Liver (tissue), 9 donors: ENCODE results near the gene BTBD19. TPM values are rescaled to one million over a fixed set of nuclear protein-coding genes. Genes with fewer than 3 reads are reported as not detected.
"Not testable (repeated sequence)": the region's sequence is repeated elsewhere in the genome, so short reads cannot be mapped to it uniquely, and the experiment has no call there.

ENCODE experiments used
- DNase-seq: peaks from one replicate; pipeline ENCODE4 v3.0.0-alpha.2; 2017; ENCODE audit warnings: low spot score
- H3K27ac ChIP-seq, 2 donors: one replicate each; pipeline ENCODE4 v1.7.0; 2013; ENCODE audit warnings: inconsistent platforms in 2 of 2, low read length in 2 of 2, control low read depth in 1 of 2, low read depth in 1 of 2, mild to moderate bottlenecking in 1 of 2
- H3K27me3 ChIP-seq, 4 donors: one replicate each; pipeline versions ENCODE4 v1.6.1 to v1.7.0; 2013; ENCODE audit warnings: low read length in 3 of 4, inconsistent platforms in 1 of 4, mild to moderate bottlenecking in 1 of 4, moderate library complexity in 1 of 4; ENCODE audit not compliant: control insufficient read depth in 4 of 4, insufficient read depth in 4 of 4
- H3K36me3 ChIP-seq, 4 donors: one replicate each; pipeline versions ENCODE4 v1.6.1 to v1.7.0; 2013; ENCODE audit warnings: low read length in 3 of 4, mild to moderate bottlenecking in 3 of 4, low read depth in 1 of 4, moderate library complexity in 1 of 4; ENCODE audit not compliant: control insufficient read depth in 4 of 4, insufficient read depth in 3 of 4
- H3K4me1 ChIP-seq, 4 donors: one replicate each; pipeline versions ENCODE4 v1.6.1 to v1.7.0; 2013; ENCODE audit warnings: low read length in 3 of 4, mild to moderate bottlenecking in 3 of 4, moderate library complexity in 1 of 4; ENCODE audit not compliant: control insufficient read depth in 4 of 4, insufficient read depth in 4 of 4
- H3K4me3 ChIP-seq, 3 donors: one replicate each; pipeline versions ENCODE4 v1.6.1 to v1.7.0; 2013; ENCODE audit warnings: low read length in 3 of 3, control low read depth in 1 of 3, low read depth in 1 of 3, mild to moderate bottlenecking in 1 of 3
- H3K9ac ChIP-seq, 2 donors: one replicate each; pipeline ENCODE4 v1.7.0; 2013; ENCODE audit warnings: low read length in 2 of 2, mild to moderate bottlenecking in 2 of 2, moderate library complexity in 2 of 2, control low read depth in 1 of 2, low read depth in 1 of 2
- H3K9me3 ChIP-seq, 4 donors: one replicate each; pipeline versions ENCODE4 v1.6.1 to v1.7.0; 2013; ENCODE audit warnings: low read length in 3 of 4; ENCODE audit not compliant: control insufficient read depth in 4 of 4
- CTCF ChIP-seq: fragments of 150-350 bp; IDR thresholded peaks from 2 replicates; pipeline ENCODE4 v1.5.1; 2017; ENCODE audit warnings: improper control_type of control experiment, low read depth, low read length; ENCODE audit not compliant: missing input control
- EGR1 ChIP-seq, 2 donors: IDR thresholded peaks; 2 replicates each; pipeline ENCODE4 v1.6.1; 2016 to 2018; ENCODE audit warnings: antibody characterized with exemption in 2 of 2, low read depth in 2 of 2
- FOXA2 ChIP-seq: IDR thresholded peaks from 2 replicates; pipeline ENCODE4 v1.6.1; 2016; ENCODE audit warnings: antibody characterized with exemption
- GABPA ChIP-seq, 2 donors: IDR thresholded peaks in 1 of 2; conservative IDR thresholded peaks in 1 of 2; 2 replicates each; pipeline ENCODE4 v1.6.1; 2016; ENCODE audit warnings: antibody characterized with exemption in 2 of 2, mild to moderate bottlenecking in 1 of 2, moderate library complexity in 1 of 2
- HNF4A ChIP-seq, 2 donors: conservative IDR thresholded peaks; 2 replicates each; pipeline ENCODE4 v1.6.1; 2016; ENCODE audit warnings: antibody characterized with exemption in 2 of 2, mild to moderate bottlenecking in 2 of 2
- JUND ChIP-seq, 2 donors: IDR thresholded peaks; 2 replicates each; pipeline ENCODE4 v1.6.1; 2016; ENCODE audit warnings: antibody characterized with exemption in 2 of 2
- MAX ChIP-seq: IDR thresholded peaks from 2 replicates; pipeline ENCODE4 v1.6.1; 2016; ENCODE audit warnings: antibody characterized with exemption
- NR2F2 ChIP-seq: IDR thresholded peaks from 2 replicates; pipeline ENCODE4 v1.6.1; 2016; ENCODE audit warnings: antibody characterized with exemption
- RAD21 ChIP-seq, 2 donors: IDR thresholded peaks; 2 replicates each; pipeline ENCODE4 v1.6.1; 2016; ENCODE audit warnings: antibody characterized with exemption in 2 of 2, mild to moderate bottlenecking in 2 of 2
- RXRA ChIP-seq, 2 donors: IDR thresholded peaks; 2 replicates each; pipeline ENCODE4 v1.6.1; 2017 to 2018; ENCODE audit warnings: antibody characterized with exemption in 2 of 2, mild to moderate bottlenecking in 1 of 2
- SP1 ChIP-seq: IDR thresholded peaks from 2 replicates; pipeline ENCODE4 v1.6.1; 2018; ENCODE audit warnings: antibody characterized with exemption, mild to moderate bottlenecking
- TAF1 ChIP-seq: conservative IDR thresholded peaks from 2 replicates; pipeline ENCODE4 v1.6.1; 2016; ENCODE audit warnings: antibody characterized with exemption, mild to moderate bottlenecking
- YY1 ChIP-seq: IDR thresholded peaks from 2 replicates; pipeline ENCODE4 v1.6.1; 2016; ENCODE audit warnings: antibody characterized with exemption, mild to moderate bottlenecking
- ZBTB33 ChIP-seq: IDR thresholded peaks from 2 replicates; pipeline ENCODE4 v1.6.1; 2016; ENCODE audit warnings: antibody characterized with exemption
- WGBS: extraction: QIAGEN DNeasy Blood & Tissue Kit; methylation state at CpG from one replicate; pipeline ENCODE4 v1.1.7; 2013; 5-methylcytosine and 5-hydroxymethylcytosine counted together
- polyA plus RNA-seq, 2 donors: library from polyadenylated mRNA; stranded (reverse) in 1 of 2; unstranded in 1 of 2; fragments of 200-250 nt in 1 of 2; fragments of >200 nt in 1 of 2; fragmentation: Nextera tagmentation in 1 of 2; extraction: Ambion mirVana in 1 of 2; gene quantifications; one replicate each; pipeline versions ENCODE4 v1.2.1 to v1.2.3, GENCODE V29; 2013 to 2015
- total RNA-seq, 2 donors: library from RNA; depleted of rRNA; stranded (reverse); fragments of >200 nt; gene quantifications; one replicate each; pipeline ENCODE4 v1.2.3, GENCODE V29; 2014
- TF ChIP-seq, protein P1 (sequence below): IDR thresholded peaks from 2 replicates; pipeline ENCODE4 v1.6.1; 2016; ENCODE audit warnings: antibody characterized with exemption, mild to moderate bottlenecking
- donor health status: healthy.
- donor health status: healthy.
- donor health status: healthy.
- donor health status: healthy.
- donor health status: healthy.

BTBD19 gene
- total and polyA plus RNA-seq, 4 donors: 1.3 to 3.1 (median 2.6) TPM

DNA sequence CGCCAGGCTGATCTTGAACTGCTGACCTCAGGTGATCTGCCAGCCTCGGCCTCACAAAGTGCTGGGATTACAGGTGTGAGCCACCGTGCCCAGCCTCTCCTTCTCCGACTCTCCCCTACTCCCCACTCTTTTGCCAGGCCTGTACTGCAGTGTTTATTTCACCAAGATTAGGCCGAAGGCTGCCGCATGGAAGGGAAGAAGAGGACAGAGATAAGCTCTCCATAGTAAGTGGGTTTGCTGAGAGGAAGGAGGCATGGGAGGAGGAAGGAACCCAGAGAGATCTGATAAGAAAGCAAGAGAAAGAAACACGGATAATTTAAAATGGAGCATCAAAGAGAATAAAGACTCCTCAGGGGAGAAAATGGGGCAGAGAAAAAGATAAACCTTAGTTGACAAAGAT is 26.0 kb downstream of the BTBD19 start:
- Histone ChIP-seq H3K9me3 (no peaks in the 10 kb centered on the region), H3K4me3 (no peak overlapping the region), H3K9ac (no peak overlapping the region), H3K36me3 (no peaks in the 10 kb centered on the region), H3K4me1 (no peaks in the 10 kb centered on the region), H3K27me3 (no peaks in the 10 kb centered on the region), H3K27ac (no peak overlapping the region)
- 67% methylated on average over 7 of the region's 7 CpGs for WGBS
- TF ChIP-seq SP1 (no peak), NR2F2 (no peak)
- no peak for DNase-seq

DNA sequence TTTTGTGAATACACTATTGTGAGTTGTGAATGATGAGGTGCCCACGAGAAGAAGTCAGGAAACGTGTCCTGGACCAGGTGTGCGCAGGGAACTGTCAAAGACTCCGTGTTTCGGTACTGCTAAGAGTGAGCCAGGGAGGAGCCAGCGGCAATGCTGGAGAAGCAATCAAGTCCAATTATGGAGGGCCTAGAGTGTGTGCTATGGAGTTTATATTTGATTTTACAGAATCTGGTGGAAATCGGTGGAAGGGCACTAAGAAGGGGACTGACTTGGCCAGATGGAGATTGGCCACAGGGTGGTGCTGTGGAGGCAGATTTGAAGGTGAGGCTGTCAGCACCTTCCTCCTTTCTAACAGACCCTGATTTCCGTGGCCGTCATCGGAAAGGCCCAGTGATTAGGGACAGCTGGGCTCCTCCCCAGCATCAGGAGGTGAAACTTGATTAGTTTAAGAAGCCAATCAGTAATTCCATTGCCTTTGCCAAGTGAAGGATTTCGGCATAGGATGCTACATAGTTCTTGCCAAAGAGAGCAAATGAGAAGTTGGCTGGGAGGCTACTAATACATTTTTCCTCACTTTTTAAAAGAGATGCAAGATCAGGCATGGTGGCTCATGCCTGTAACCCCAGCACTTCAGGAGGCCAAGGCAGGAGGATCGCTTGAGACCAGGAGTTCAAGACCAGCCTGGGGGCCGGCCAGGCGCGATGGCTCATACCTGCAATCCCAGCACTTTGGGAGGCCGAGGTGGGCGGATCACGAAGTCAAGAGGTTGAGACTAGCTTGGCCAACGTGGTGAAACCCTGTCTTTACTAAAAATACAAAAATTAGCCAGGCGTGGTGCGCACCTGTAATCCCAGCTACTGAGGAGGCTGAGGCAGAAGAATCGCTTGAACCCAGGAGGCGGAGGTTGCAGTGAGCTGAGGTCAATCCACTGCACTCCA is 27.7 kb downstream of the BTBD19 start:
- Histone ChIP-seq H3K4me1 (no peaks in the 10 kb centered on the region), H3K4me3 (no peak overlapping the region), H3K9ac (no peak overlapping the region), H3K9me3 (no peaks in the 10 kb centered on the region), H3K27ac (no peak overlapping the region), H3K27me3 (no peaks in the 10 kb centered on the region), H3K36me3 (no peaks in the 10 kb centered on the region)
- WGBS: 67% methylated on average over 23 of the region's 23 CpGs
- DNase-seq: peak; percentile 90
- no peak for TF ChIP-seq SP1
- no peak for TF ChIP-seq ZBTB33
- peak; percentile 77 to 90 for TF ChIP-seq RAD21 (IDR thresholded peaks at IDR 0.05)
- TF ChIP-seq MAX: no peak
- peak; percentile 79 for TF ChIP-seq CTCF
- no peak for TF ChIP-seq TAF1
- TF ChIP-seq FOXA2: no peak

GRCh38 chr1:44838294-44838693 is 30.0 kb downstream of the BTBD19 start:
- H3K4me1 ChIP-seq, H3K9me3 ChIP-seq, H3K4me3 ChIP-seq, H3K36me3 ChIP-seq, H3K9ac ChIP-seq, DNase-seq, H3K27me3 ChIP-seq, H3K27ac ChIP-seq: not testable (repeated sequence)
- WGBS: 94% methylated on average over 11 of the region's 11 CpGs

DNA sequence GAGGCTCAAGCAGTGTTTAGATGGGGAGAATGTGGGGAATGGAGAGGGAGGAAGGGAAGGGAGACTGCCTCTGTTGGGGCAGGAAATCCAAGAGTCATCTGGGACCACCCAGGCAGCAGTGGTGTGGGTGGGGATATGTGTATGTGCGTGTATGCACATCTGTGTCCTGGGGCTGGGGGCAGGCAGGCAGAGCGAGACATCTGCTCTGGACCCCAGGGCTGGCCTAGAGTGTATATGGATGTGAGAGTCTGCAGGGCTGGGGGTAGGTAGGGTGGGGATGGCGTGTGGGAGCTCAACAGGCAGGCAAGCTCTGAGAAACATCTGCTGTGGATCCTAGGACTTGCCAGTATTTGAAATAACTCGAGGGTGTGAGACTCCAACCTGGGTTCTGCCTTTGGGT is 31.3 kb downstream of the BTBD19 start:
- Histone ChIP-seq H3K36me3 (no peaks in the 10 kb centered on the region), H3K27ac (no peak overlapping the region), H3K9me3 (no peaks in the 10 kb centered on the region), H3K27me3 (no peaks in the 10 kb centered on the region), H3K4me1 (peaks cover 0 to 8% (median 6%) of the 10 kb centered on the region in 4 donors), H3K4me3 (no peak overlapping the region), H3K9ac (no peak overlapping the region)
- 80% methylated on average over 4 of the region's 4 CpGs for WGBS
- DNase-seq: no peak
- no peak for TF ChIP-seq JUND (IDR thresholded peaks at IDR 0.05)
- no peak for TF ChIP-seq RXRA (IDR thresholded peaks at IDR 0.05)
- TF ChIP-seq FOXA2: no peak
- TF ChIP-seq, protein P1, sequence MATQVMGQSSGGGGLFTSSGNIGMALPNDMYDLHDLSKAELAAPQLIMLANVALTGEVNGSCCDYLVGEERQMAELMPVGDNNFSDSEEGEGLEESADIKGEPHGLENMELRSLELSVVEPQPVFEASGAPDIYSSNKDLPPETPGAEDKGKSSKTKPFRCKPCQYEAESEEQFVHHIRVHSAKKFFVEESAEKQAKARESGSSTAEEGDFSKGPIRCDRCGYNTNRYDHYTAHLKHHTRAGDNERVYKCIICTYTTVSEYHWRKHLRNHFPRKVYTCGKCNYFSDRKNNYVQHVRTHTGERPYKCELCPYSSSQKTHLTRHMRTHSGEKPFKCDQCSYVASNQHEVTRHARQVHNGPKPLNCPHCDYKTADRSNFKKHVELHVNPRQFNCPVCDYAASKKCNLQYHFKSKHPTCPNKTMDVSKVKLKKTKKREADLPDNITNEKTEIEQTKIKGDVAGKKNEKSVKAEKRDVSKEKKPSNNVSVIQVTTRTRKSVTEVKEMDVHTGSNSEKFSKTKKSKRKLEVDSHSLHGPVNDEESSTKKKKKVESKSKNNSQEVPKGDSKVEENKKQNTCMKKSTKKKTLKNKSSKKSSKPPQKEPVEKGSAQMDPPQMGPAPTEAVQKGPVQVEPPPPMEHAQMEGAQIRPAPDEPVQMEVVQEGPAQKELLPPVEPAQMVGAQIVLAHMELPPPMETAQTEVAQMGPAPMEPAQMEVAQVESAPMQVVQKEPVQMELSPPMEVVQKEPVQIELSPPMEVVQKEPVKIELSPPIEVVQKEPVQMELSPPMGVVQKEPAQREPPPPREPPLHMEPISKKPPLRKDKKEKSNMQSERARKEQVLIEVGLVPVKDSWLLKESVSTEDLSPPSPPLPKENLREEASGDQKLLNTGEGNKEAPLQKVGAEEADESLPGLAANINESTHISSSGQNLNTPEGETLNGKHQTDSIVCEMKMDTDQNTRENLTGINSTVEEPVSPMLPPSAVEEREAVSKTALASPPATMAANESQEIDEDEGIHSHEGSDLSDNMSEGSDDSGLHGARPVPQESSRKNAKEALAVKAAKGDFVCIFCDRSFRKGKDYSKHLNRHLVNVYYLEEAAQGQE: no peak
- no peak for TF ChIP-seq NR2F2
- no peak for TF ChIP-seq HNF4A (conservative IDR thresholded peaks at IDR 0.05)
- no peak for TF ChIP-seq YY1
- TF ChIP-seq EGR1 (IDR thresholded peaks at IDR 0.05; ENCODE audit: low read depth in 2 of 2): no peak
- no peak for TF ChIP-seq GABPA (IDR thresholded peaks at IDR 0.05 in 1 of 2, conservative IDR thresholded peaks at IDR 0.05 in 1 of 2)
- no peak for TF ChIP-seq RAD21 (IDR thresholded peaks at IDR 0.05)
- TF ChIP-seq SP1: no peak
